ENCODE measurements around the gene SKP1.
A peak's percentile ranks its signal among the peaks of the same experiment; 100 is the strongest.

The SKP1 gene

GRCh38 chr5:134127376-134127861 lies 49.3 kb downstream of the SKP1 start:
- DNase-seq: no peak

GRCh38 chr5:134125039-134126015 lies 51.4 kb downstream of the SKP1 start:
- DNase-seq: no peak

GRCh38 chr5:134124289-134125038 lies 52.3 kb downstream of the SKP1 start:
- DNase-seq: no peak

GRCh38 chr5:134123360-134123759 lies 53.4 kb downstream of the SKP1 start:
- DNase-seq: no peak

GRCh38 chr5:134122530-134122929 lies 54.2 kb downstream of the SKP1 start:
- DNase-seq: peak; percentile 64

- no peak for DNase-seq
Observed at GRCh38 chr5:134120386-134121138, 56.2 kb downstream of the SKP1 start.

GRCh38 chr5:134119720-134120119 lies 57.0 kb downstream of the SKP1 start:
- DNase-seq: no peak

- DNase-seq: no peak
Observed at GRCh38 chr5:134118212-134118835, 58.4 kb downstream of the SKP1 start.

- DNase-seq: no peak
Observed at GRCh38 chr5:134116789-134117761, 59.7 kb downstream of the SKP1 start.

GRCh38 chr5:134116286-134116685 lies 60.5 kb downstream of the SKP1 start:
- no peak for DNase-seq

- DNase-seq: no peak
Observed at GRCh38 chr5:134115806-134116175, 61.0 kb downstream of the SKP1 start.

GRCh38 chr5:134114886-134115805 lies 61.6 kb downstream of the SKP1 start:
- peak; percentile 75 for DNase-seq

- peak; percentile 78 for DNase-seq
Observed at GRCh38 chr5:134113902-134114875, 62.6 kb downstream of the SKP1 start, which contains the start of gene TCF7. TCF7 (plus strand) TSS chr5:134114681; CDS start chr5:134114907, 226 bp downstream.

GRCh38 chr5:134113363-134113889 lies 63.3 kb downstream of the SKP1 start:
- no peak for DNase-seq

GRCh38 chr5:134112726-134113362 lies 63.9 kb downstream of the SKP1 start:
- DNase-seq: no peak

- DNase-seq: no peak
Observed at GRCh38 chr5:134111741-134112647, 64.8 kb downstream of the SKP1 start.

- DNase-seq: no peak
Observed at GRCh38 chr5:134110382-134110781, 66.4 kb downstream of the SKP1 start.
